Caco-2 (cell line): ENCODE measurements around the gene UCHL5. TPM values are rescaled to one million over a fixed set of nuclear protein-coding genes. Genes with fewer than 3 reads are reported as not detected.
"Not testable (repeated sequence)": the region's sequence is repeated elsewhere in the genome, so short reads cannot be mapped to it uniquely, and the experiment has no call there.

Experiments used
- BruUV-seq: library from RNA; stranded (reverse); fragments of 400-500 nt; replicated peaks from 2 replicates; lab custom pipeline; 2021; lab: Mats Ljungman, UMichigan
- CTCF ChIA-PET: fragments of 300-600 bp; sonication (Branson Sonifier 250); formaldehyde crosslinking; loops from one replicate; lab custom pipeline; 2022; ENCODE audit warnings: antibody characterized with exemption; lab: Charles Lee
- POLR2A ChIA-PET: fragments of 300-600 bp; sonication (Branson Sonifier 250); formaldehyde crosslinking; loops from one replicate; lab custom pipeline; 2022; ENCODE audit warnings: antibody characterized with exemption; lab: Charles Lee
- DNase-seq, 2 experiments: peaks; one replicate each; pipeline versions ENCODE4 v3.0.0 to v3.0.0-alpha.2; 2020 to 2022
- H3K27me3 ChIP-seq: replicated peaks from 2 replicates; pipeline ENCODE4 v1.6.0; 2011; ENCODE audit warnings: low read length; ENCODE audit not compliant: control insufficient read depth, insufficient read depth
- H3K36me3 ChIP-seq: 2 replicates; pipeline ENCODE4 v1.5.1; 2011; ENCODE audit warnings: low read length; ENCODE audit not compliant: control insufficient read depth, insufficient read depth
- H3K4me1 ChIP-seq: fragments of 250-450 bp; sonication (Bioruptor Pico); 2 replicates; pipeline ENCODE4 v1.5.1; 2020; ENCODE audit warnings: mild to moderate bottlenecking
- H3K4me3 ChIP-seq: 2 replicates; pipeline ENCODE4 v1.5.1; 2011; ENCODE audit warnings: low read depth, mild to moderate bottlenecking, control low read depth, low read length
- H3K9me3 ChIP-seq: fragments of 250-450 bp; sonication (Bioruptor Pico); 2 replicates; pipeline ENCODE4 v1.5.1; 2020; ENCODE audit warnings: mild to moderate bottlenecking, moderate library complexity
- H3K27ac Mint-ChIP-seq: one replicate; pipeline ENCODE4 v1.8.0; 2022; ENCODE audit warnings: mixed read lengths; ENCODE audit not compliant: unreplicated experiment
- H3K27me3 Mint-ChIP-seq: one replicate; pipeline ENCODE4 v1.8.0; 2022; ENCODE audit warnings: mixed read lengths; ENCODE audit not compliant: insufficient read depth, unreplicated experiment
- H3K36me3 Mint-ChIP-seq: one replicate; pipeline ENCODE4 v1.8.0; 2022; ENCODE audit warnings: mild to moderate bottlenecking, mixed read lengths; ENCODE audit not compliant: insufficient read depth, unreplicated experiment
- H3K4me1 Mint-ChIP-seq: one replicate; pipeline ENCODE4 v1.8.0; 2022; ENCODE audit warnings: low read depth, mixed read lengths; ENCODE audit not compliant: unreplicated experiment
- H3K4me3 Mint-ChIP-seq: one replicate; pipeline ENCODE4 v1.8.0; 2022; ENCODE audit warnings: mild to moderate bottlenecking, moderate library complexity, mixed read lengths; ENCODE audit not compliant: unreplicated experiment
- H3K9me3 Mint-ChIP-seq: one replicate; pipeline ENCODE4 v1.8.0; 2022; ENCODE audit warnings: mixed read lengths; ENCODE audit not compliant: unreplicated experiment
- CTCF ChIP-seq, 2 experiments: fragments of 200-600 bp in 1 of 2; IDR thresholded peaks; 1 replicate in 1 of 2; 2 replicates in 1 of 2; pipeline versions ENCODE4 v1.5.1 to v1.8.0; 2011 to 2022; ENCODE audit warnings: antibody characterized with exemption in 1 of 2, control low read depth in 1 of 2, inconsistent platforms in 1 of 2, low read depth in 1 of 2, low read length in 1 of 2, mild to moderate bottlenecking in 1 of 2, moderate library complexity in 1 of 2; ENCODE audit not compliant: insufficient read depth in 1 of 2, severe bottlenecking in 1 of 2, unreplicated experiment in 1 of 2
- intact Hi-C: fragments of 100-400 bp; cut with micrococcal nuclease; formaldehyde crosslinking; loops from one replicate; pipeline ENCODE4 v1.10.0; 2022; ENCODE audit not compliant: unreplicated experiment
- total RNA-seq: library from RNA; stranded (reverse); gene quantifications from 2 replicates; pipeline ENCODE4 v1.2.3, GENCODE V29; 2022

UCHL5 gene
- total RNA-seq, 1 experiment from 2014 or later, result 49.6 TPM

GRCh38 chr1:193054169-193054675 is 4.9 kb downstream of the UCHL5 start:
- H3K27me3 ChIP-seq, result no peaks in the 10 kb centered on the region
- no peaks in the 10 kb centered on the region for H3K9me3 ChIP-seq
- no peak overlapping the region for H3K4me3 ChIP-seq
- DNase-seq, result no peak
- H3K27ac Mint-ChIP-seq, result no peak overlapping the region
- no peaks in the 10 kb centered on the region for H3K9me3 Mint-ChIP-seq
- no TSS peak for BruUV-seq
- H3K36me3 ChIP-seq, result no peaks in the 10 kb centered on the region
- H3K4me1 ChIP-seq, result no peaks in the 10 kb centered on the region
- H3K36me3 Mint-ChIP-seq, result peaks cover 22% of the 10 kb centered on the region
- H3K27me3 Mint-ChIP-seq, result no peaks in the 10 kb centered on the region
- no peak overlapping the region for H3K4me3 Mint-ChIP-seq
- CTCF ChIA-PET, result no interaction called here
- intact Hi-C loops, result no loop called here
- H3K4me1 Mint-ChIP-seq, result peaks cover 11% of the 10 kb centered on the region
- POLR2A ChIA-PET, result no interaction called here
- TF ChIP-seq CTCF (IDR thresholded peaks at IDR 0.05; ENCODE audit: insufficient read depth in 1 of 2, low read depth in 1 of 2, low read length in 1 of 2, severe bottlenecking in 1 of 2, unreplicated experiment in 1 of 2), result no peak

- H3K4me3 Mint-ChIP-seq, H3K36me3 ChIP-seq, H3K27ac Mint-ChIP-seq, H3K9me3 Mint-ChIP-seq, DNase-seq, H3K4me1 ChIP-seq, intact Hi-C loops, H3K9me3 ChIP-seq, H3K4me3 ChIP-seq, H3K27me3 ChIP-seq, H3K27me3 Mint-ChIP-seq, H3K4me1 Mint-ChIP-seq, BruUV-seq, CTCF ChIA-PET, POLR2A ChIA-PET: not testable (repeated sequence)
- H3K36me3 Mint-ChIP-seq, result peaks cover 15% of the 10 kb centered on the region
Measured at GRCh38 chr1:193048913-193049312, 10.2 kb downstream of the UCHL5 start.

GRCh38 chr1:193042766-193043691 is 16.1 kb downstream of the UCHL5 start:
- Mint-ChIP-seq H3K36me3 (no peaks in the 10 kb centered on the region), H3K4me1 (no peaks in the 10 kb centered on the region), H3K9me3 (no peaks in the 10 kb centered on the region), H3K27me3 (no peaks in the 10 kb centered on the region), H3K27ac (no peak overlapping the region), H3K4me3 (no peak overlapping the region)
- ChIA-PET CTCF (no interaction called here), POLR2A (no interaction called here)
- no peak for DNase-seq
- Histone ChIP-seq H3K4me3 (no peak overlapping the region), H3K27me3 (no peaks in the 10 kb centered on the region), H3K4me1 (no peaks in the 10 kb centered on the region), H3K9me3 (no peaks in the 10 kb centered on the region; the same call in 1 of the 2 replicates), H3K36me3 (no peaks in the 10 kb centered on the region)
- intact Hi-C loops, result no loop called here
- BruUV-seq, result no TSS peak
- no peak for TF ChIP-seq CTCF (IDR thresholded peaks at IDR 0.05; ENCODE audit: insufficient read depth in 1 of 2, low read depth in 1 of 2, low read length in 1 of 2, severe bottlenecking in 1 of 2, unreplicated experiment in 1 of 2)
